Activated CD8-positive, alpha-beta memory T cell treated with anti-CD3 and anti-CD28 coated beads, Interleukin-2, amount 50 U/mL, for 24 hours (primary cell): ENCODE data around the gene RPL41.
A peak's percentile ranks its signal among the peaks of the same experiment; 100 is the strongest.

ENCODE experiments used
- DNase-seq: peaks from one replicate; pipeline ENCODE4 v3.0.0-alpha.2; 2020; ENCODE audit errors: extremely low read depth

The RPL41 gene

GRCh38 chr12:56127888-56128669, 11.6 kb downstream of the RPL41 start, which contains the start of gene ESYT1:
TSS of gene ESYT1 (plus strand) at chr12:56128267. CDS start at chr12:56128320, 53 bp downstream.
- DNase-seq = peak; percentile 92

- no peak for DNase-seq
Observed at GRCh38 chr12:56128670-56129205, 12.3 kb downstream of the RPL41 start.

GRCh38 chr12:56129206-56129941, 12.9 kb downstream of the RPL41 start:
- no peak for DNase-seq

- no peak for DNase-seq
Observed at GRCh38 chr12:56129942-56130495, 13.6 kb downstream of the RPL41 start.

- DNase-seq = no peak
Observed at GRCh38 chr12:56130876-56131275, 14.4 kb downstream of the RPL41 start.

GRCh38 chr12:56134897-56135296, 18.5 kb downstream of the RPL41 start:
- no peak for DNase-seq

GRCh38 chr12:56137853-56138571, 21.6 kb downstream of the RPL41 start:
- no peak for DNase-seq

GRCh38 chr12:56141946-56142784, 25.7 kb downstream of the RPL41 start:
- DNase-seq = no peak

- no peak for DNase-seq
Observed at GRCh38 chr12:56143217-56143616, 26.8 kb downstream of the RPL41 start.

GRCh38 chr12:56143870-56144269, 27.4 kb downstream of the RPL41 start:
- DNase-seq = no peak

GRCh38 chr12:56145217-56145616, 28.8 kb downstream of the RPL41 start:
- no peak for DNase-seq

GRCh38 chr12:56146492-56147460, 30.3 kb downstream of the RPL41 start:
- no peak for DNase-seq

- DNase-seq = no peak
Observed at GRCh38 chr12:56150563-56150962, 34.1 kb downstream of the RPL41 start.

GRCh38 chr12:56151672-56152131, 35.3 kb downstream of the RPL41 start:
- no peak for DNase-seq

- peak; percentile 86 for DNase-seq
Observed at GRCh38 chr12:56152132-56152755, 35.8 kb downstream of the RPL41 start, which contains the start of gene MYL6B. TSS of gene MYL6B (plus strand) at chr12:56152587. CDS start at chr12:56153919, 1,332 bp downstream.

- DNase-seq = no peak
Observed at GRCh38 chr12:56152756-56153677, 36.6 kb downstream of the RPL41 start.

- no peak for DNase-seq
Observed at GRCh38 chr12:56153678-56154065, 37.2 kb downstream of the RPL41 start.

GRCh38 chr12:56154246-56154771, 37.9 kb downstream of the RPL41 start:
- no peak for DNase-seq
